Amygdala (tissue), 56 donors: Measurements from ENCODE around the gene PRICKLE2.

ENCODE experiments used
- DNase-seq, 56 donors: peaks; one replicate each; lab custom pipeline; 2025; lab: John Stamatoyannopoulos, UW

The PRICKLE2 gene

DNA sequence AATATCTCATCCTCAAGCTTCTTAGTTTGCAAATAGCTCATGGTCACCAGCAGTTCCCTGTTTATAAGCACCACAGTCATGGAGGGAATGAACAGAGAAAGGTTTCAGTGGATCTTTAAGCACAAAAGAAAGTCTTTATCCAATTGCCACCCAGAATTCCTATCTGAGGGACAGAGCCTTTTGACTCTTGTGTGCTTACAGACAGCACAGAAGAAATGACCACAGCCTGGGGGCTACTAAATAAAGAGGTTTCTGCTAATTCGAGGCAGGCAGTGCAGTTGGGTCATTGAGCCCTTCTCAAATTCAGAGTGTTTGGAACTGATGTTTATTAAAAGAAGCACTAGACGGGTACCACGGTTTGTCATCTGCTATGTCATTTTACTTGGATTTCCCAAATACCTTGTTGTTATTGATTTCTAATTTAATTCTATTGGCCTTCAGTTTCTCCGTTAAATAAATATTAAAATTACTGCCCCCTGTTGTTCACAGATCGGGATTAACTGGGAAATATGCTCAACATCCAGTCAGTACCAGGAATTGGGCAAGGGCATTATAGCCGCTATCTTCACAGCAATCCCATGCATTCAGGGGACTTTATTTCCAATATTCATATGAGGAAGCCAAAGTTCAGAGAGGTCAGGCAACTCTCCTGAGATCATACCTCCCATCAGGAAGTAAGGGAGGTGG, 3.6 kb downstream of the PRICKLE2 start:
- DNase-seq: no peak

DNA sequence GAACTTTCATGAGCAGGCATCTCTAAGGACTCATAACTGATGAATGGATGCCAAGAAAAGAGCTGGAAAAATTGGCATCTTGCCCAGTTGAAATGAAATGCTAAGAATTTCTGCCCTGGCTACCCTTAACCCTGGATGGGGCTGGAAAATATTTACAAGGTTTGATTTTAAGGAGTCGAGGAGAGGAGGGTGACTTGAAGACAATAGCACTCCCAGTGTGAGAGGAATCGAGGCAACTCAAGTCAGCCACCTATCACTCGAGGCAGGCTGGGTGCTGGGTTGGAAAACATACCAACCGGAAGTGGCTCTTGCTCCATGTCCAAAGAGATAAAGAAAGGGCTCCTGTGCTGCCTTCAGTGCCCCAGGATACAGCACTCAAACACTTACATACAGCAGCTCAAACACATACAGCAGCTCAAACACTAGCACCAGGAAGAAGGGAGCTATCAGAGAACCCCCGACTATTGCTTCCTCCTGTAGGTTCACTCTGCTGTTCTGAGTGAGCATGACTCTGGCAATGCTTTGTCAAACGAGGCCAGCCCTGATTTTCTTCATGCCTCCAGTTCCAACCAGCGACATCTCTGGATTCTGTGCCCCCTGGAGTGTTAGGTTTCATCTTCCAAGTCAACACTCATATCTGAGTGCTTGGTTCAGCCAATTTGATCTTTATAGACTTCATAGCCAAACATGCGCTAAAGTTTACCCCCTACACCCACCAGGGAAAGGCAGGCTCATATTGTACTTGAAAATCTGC, 4.9 kb downstream of the PRICKLE2 start:
- peak in 1 of 56 donors; percentile 20 for DNase-seq

DNA sequence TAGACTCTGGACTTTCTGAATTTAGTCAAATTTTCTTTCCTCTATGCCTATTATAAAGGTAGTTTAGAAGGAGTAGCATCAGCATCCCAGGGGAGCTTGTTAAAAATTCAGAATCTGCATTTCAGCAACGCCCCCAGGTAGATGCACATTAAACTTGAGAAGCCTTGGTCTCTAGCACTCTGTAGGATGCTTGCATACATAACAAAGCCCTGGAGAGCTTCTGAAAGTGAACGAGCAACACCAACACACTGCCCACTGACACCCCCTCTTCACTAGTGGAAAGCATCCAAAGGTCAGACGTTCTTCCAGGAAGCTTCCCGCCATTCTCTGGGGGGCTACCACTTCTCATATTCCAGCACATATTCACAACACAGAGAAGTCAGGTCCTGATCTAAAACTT, 6.5 kb downstream of the PRICKLE2 start:
- no peak for DNase-seq

DNA sequence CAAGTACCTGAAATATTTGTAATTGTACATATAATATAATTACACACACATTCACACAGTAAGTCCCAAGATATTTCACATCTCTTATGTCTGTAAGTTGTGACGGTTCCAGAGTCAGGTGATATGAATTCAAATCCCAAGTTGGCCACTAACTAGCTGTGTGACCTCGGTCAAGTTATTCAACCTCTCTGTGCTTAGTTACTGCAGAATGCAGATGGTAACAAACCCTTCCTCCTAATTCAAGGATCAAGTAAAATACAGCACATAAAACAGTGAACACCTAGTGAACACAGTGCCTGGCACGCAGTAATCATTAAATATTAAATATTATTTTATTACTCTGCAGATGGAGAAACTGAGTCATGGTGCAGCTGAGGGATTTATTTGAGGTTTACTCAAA, 6.9 kb downstream of the PRICKLE2 start:
- no peak for DNase-seq

DNA sequence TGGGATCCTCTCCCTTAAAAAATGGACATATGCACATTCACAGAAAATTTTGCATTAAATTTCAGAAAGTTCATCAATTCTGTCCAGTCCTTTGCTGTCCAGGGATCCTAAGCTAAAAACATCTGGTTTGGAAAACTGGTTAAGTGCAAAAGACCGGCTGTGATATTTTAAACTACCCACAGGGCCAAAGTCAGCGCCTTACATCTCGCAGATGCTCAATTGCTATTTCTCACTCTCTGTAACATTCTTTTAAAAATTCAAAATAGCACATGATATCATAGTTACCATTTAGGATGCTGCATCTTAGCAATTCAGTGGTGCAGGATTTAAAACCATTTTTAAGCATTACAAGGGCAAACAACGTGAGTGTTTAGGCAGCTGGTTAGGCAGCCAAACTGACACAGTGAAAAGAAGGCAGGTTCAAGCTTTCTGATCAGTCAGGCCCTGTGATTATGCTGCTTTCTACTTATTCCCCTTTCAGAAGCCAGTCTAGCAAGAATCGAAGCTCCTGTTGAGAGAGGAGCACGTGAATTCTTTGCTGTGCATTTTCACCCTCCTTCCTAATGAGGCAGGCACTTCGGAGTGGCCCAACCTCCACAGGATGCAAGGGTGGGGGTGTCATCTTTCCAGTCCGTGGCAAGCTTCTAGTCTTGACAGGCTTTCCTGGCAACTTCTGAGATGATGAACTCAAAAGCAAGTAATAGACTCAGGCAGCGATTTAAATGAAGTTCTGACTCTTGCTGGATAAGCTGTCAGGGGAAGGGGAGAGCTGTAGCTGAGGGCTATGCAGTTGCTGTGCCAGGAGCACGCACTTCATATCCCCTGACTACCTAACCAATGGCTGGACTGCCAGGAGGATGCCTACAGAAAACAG, 8.8 kb downstream of the PRICKLE2 start:
- peak in 1 of 56 donors; percentile 9 for DNase-seq

DNA sequence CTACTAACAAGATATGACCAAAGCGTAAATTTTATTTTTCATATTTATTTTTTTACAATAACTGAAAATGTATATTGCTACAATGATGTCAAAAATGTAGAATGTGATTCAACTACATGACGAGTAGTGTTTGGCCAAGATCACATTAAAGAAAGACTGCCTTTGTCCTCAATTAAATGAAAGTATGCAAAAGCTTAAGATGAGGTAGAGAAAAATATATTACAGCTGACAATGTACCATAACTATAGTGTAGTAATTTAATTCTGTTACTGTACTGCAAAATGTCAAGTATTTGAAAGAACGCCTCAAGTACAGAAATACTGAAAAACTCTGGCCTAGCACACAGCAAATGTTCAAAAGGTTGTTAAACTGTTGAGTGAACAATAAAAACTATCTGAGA, 9.7 kb downstream of the PRICKLE2 start:
- no peak for DNase-seq

DNA sequence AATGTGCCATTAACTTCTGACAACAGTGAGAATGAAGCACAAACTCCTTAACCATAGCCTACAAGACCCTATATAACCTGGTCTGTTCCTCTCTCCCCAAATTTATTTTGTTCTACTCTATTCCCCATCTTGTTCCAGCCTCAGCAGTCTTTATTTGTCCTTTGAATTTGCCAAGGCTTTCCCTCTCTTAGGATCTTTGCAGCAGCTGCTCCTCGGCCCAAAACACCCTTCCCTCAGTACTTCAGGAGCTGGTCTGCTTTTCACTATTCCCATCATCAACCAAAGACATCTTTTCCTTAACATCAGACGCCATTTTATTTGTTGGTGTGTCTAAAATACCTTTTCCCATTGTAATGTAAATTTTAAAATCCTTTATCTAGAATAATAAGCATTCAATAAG, 10.2 kb downstream of the PRICKLE2 start:
- no peak for DNase-seq

DNA sequence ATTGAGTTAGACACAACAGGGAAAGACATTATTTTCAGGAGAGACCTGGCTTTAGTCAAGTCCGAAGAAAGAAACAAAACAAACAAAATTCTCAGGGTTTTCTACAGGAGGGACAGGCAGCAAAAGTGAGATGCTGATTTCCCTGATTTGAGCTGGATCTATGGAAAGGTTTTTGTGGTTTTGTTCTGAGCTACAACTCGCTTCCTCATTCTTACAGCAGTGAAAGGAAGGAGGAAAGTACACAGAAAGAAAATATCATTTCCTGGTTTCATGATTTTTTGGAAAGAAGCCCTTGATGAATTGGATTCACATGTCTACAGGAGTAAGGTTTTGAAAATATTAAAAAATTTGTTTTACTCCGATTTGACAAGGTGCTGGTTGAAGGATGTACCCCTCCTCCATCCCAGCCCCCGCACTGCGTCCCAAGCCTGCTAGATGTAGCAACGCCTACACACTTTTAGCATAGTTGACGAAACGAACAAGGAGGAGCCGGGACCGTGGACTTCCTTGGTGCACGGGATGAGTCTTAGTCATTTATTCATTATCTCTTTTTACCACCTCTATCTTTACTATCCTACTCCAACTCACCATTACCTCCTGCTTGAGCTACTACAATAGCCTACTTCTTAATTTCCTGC, 10.8 kb downstream of the PRICKLE2 start:
- peak in 10 of 56 donors; percentile 4 to 42 (median 20) for DNase-seq

DNA sequence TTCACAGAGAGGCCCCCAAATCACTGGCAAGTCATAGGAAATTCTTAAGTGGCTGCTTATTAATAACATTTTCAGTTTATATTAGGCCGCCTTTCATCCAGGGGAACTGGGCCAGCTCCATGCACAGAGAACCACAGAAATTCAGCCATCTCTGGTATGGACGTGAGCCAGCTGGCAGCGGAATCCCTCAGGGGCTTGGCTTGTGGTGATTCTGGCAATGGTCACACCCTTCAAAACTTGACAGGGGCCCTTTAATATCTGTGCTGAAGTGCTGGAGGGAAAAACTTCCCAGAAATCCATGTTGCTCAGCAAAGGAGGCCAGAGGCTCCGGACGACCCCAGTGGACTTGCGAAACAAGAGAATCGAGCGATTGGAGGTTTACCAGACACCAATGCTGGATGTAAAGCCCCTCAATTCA, 11.3 kb downstream of the PRICKLE2 start:
- peak in 8 of 56 donors; percentile 7 to 52 (median 16) for DNase-seq

DNA sequence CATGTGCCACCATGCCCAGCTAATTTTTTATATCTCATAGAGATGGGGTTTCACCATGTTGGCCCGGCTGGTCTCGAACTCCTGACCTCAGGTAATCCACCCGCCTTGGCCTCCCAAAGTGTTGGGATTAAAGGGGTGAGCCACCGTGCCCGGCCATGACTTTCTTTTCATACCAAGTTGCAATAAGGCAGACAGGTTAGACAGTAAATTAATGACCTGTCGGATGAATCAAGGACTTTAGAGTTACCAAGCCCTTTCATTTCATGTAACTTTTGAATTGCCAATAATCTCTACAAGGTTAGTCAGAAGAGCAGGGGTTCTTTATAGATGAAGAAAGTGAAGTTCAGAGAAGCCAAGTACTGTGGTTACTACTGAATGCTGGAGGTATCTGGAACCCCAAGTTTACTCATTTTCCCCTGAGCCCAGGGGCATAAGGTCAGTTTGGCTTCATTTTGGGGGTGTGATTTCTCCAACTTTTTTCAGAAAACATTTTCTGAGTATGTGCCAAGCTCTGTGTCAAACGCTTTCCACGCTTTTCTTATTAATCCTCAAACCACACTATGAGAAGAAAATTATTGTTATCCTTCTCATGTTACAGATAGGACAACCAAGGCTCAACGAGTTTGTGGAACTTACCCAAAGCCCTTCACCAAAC, 11.9 kb downstream of the PRICKLE2 start:
- DNase-seq: no peak

DNA sequence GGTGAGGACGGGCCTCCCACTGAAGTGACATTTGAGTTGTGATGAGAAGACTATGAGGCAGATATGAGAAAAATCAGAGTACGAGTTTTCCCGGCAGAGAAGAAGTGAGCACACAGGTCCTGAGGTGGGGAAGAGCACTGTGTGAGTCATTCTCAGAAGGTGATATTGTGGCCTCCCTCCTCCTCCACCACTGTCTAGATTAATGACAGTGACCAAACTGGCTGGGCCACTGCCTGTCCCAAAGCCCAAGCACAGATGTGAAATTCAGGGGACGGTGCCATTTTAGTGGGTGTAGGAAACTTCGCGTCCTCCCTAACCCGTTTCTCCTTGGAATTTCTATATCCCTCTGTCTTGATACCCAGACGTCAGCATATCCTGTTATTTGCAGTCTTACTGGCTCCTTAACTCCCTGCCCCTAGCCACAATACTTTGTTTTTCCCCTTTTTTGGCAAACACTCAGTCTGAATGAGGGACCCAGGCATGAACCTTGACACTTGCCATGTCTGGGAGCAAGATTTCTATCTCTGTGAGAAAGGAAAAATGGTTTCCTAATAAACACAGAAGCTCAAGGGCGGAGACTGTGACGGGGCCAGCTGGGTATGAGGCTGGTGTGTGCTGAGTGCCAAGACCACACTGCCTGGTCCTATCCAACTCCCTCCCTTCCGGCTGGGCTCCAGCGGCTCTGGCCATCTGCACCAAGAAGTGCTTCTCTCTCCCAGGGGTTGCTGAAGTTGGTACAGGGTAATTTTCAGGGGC, 15.2 kb downstream of the PRICKLE2 start:
- peak in 41 of 56 donors; percentile 12 to 87 (median 59) for DNase-seq

DNA sequence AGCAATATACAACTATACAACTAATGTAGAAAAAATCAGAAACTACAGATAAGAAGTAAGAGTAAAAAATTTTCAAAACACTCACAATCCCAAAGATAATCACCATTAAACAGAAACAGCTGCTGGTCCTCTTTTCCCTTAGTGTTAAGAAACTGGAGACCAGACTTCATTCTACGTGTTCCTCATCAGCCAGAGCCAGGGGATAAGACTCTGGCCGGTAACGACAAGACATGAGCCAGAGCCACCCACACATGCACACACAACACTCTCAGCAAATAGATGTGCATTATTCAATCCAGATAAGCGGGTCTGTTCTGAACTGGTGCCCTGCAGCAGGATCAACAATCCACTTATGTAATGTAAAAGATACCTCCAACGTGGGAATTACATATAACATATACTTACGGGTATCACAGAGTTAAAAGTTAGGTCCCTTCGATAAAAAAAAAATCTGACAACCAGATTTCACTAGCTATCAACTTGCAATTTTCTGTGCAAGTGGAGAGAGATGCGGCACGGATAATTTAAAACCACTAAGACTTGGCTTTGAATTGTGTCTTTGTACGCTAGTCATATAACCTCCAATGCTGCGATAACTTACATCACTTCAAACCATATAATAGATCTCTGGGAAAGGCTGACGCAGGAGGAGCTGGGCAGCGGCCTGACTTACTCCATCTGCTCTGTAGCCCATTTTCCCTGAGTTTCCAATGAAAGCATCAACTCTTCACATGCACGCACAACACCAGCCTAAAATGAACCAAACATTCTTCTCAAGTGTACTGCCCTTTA, 17.8 kb downstream of the PRICKLE2 start:
- no peak for DNase-seq

DNA sequence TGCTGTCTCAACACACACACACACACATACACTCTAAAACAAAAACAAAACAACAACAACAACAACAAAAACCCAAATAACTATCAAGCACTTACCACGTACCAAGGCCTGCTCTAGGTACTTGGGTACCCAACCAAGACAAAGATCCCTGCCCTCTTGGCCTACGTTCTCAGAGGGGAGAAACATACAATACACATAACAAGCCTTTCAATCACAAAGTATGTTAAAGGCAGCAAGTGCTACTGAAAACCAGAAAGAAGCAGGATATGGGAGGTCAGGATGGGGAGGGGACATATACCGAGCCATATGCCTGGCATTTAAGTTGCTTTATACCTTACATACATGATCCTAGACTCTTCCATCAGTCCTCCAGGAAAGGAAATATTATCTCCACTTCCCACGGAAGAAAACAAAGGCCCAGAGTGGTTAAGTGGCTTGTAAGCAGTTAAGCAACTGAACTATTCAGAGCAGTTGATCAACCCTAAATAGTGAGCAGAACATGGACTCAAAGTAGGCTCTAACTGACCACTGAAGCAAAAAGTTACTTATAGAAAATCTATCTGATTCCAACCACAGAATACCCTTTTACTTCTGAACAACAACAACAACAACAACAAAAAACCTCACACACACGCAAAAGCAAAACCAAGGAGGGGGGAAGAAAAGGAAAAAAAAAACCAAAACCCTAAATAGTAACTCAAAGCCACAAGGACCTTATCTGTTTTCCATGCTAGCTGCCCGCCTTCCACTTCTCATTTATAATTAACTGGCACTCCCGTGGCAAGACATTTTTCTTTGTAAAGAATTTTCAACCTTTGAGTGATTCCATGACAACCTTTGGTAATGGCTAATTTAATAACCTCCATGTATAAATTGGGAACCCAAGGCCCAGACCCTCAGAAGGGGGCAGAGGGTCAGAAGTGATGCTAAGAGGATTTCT, 21.0 kb downstream of the PRICKLE2 start:
- DNase-seq: no peak

DNA sequence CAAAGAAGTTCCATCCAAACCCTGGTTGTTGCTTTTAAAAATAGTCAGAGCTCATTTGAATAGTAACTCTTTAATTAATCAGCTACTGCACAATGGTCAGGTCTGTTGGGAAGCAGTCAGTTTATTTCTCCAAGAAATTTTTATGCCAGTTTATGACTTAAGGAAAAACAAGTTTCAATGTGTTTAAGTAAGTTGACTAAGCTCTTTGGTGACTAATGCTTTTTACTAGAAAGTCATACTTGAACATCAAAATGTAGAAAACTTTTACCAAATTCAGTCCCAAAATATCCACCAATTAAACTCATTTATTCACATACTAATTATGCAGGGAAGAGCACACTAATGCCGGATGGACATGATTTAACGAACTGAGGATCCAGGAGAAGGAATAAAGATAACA, 22.1 kb downstream of the PRICKLE2 start:
- no peak for DNase-seq

DNA sequence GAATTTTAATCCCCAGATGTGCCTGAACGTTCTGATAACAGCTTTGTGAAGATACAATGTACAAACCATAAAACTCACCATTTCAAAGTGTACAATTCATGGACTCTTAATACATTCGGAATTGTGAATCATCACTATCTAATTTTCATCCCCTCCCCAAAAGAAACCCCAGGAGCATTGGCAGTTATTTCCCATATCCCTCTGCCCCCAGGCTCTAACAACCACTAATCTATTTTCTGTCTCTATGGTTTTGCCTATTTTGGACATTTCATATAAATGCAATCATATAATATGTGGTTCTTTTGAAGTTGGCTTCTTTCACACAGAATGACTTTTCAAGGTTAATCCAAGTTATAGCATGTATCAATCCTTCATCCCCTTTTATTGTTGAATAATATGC, 25.3 kb downstream of the PRICKLE2 start:
- DNase-seq: no peak

DNA sequence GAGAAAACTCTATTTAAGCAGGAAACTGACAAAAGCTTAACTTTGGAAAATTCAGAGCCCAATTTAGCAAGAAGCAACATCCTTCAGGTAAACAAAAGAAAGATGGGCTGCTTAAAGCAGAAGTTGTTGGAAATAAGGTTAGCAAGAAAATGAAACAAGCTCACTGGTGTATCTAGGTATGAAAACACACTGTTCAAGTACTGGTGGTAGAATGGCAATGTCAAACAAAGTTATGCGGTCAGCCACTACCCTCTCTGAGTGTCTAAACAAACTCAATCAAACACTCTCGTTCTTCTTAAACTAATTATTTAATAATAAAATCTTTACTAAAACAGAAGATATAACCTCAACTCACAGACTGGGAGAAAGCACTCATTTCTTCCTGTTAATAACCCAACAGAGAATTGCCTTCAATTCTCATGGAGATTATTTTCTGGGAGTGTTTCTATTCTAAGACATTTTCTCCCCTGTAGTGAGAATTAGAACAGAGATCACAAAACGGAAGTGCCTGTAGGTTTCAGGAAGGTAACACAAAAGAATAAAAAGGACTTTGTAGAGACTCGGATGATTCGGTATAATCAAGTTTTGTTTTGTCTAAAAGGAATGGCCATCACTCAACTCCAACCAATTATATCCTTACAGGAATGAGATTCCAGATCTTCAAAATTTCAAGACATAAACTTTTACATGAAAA, 28.9 kb downstream of the PRICKLE2 start:
- DNase-seq: no peak

DNA sequence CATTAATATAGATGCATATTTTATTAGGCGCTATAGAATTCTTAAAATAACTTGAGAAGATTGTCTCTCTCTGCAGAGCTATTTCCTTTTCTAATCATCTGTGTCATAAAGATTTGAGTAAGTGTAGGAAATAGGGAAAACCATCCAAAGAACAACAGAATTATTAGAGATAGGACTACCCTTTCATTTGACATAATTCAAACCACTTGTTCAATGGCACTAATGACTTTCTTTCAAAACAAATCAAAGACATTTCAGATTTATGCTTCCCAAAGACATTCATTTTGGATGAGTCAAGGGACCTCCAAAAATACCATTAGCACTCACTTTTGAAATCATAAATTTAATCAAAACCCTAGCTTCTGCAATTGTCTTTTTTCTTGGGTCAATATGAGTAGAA, 29.5 kb downstream of the PRICKLE2 start:
- no peak for DNase-seq
